OCI-LY7 (cell line): ENCODE data around the gene LEPROT. TPM values are rescaled to one million over a fixed set of nuclear protein-coding genes. Genes with fewer than 3 reads are reported as not detected.

ENCODE experiments used
- BruUV-seq: library from RNA; stranded (reverse); fragments of 400-500 nt; replicated peaks from 2 replicates; lab custom pipeline; 2021; lab: Mats Ljungman, UMichigan
- CTCF ChIA-PET: fragments of 300-600 bp; sonication (Branson Sonifier 250); formaldehyde crosslinking; loops from one replicate; lab custom pipeline; 2022; ENCODE audit warnings: antibody characterized with exemption; ENCODE audit not compliant: unreplicated experiment; lab: Charles Lee
- POLR2A ChIA-PET: fragments of 300-600 bp; sonication (Branson Sonifier 250); formaldehyde crosslinking; loops from one replicate; lab custom pipeline; 2022; ENCODE audit warnings: antibody characterized with exemption; lab: Charles Lee
- DNase-seq: peaks from one replicate; pipeline ENCODE4 v3.0.0-alpha.2; 2015; ENCODE audit warnings: low spot score
- H2AFZ ChIP-seq: fragments of 200-600 bp; sonication (generic), shearing (Covaris generic); 2 replicates; pipeline ENCODE4 v1.6.1; 2014; ENCODE audit warnings: mild to moderate bottlenecking, antibody characterized with exemption, low read length, moderate library complexity
- H3K27ac ChIP-seq: fragments of 200-600 bp; sonication (generic); 2 replicates; pipeline ENCODE4 v1.5.1; 2014; ENCODE audit warnings: mixed run types, low read depth, mild to moderate bottlenecking, moderate library complexity, low read length, inconsistent platforms; ENCODE audit not compliant: poor library complexity, severe bottlenecking
- H3K36me3 ChIP-seq: fragments of 200-600 bp; sonication (generic); 2 replicates; pipeline ENCODE4 v1.6.1; 2014; ENCODE audit warnings: mild to moderate bottlenecking, antibody characterized with exemption, low read length, moderate library complexity, mixed read lengths; ENCODE audit not compliant: insufficient read depth
- H3K4me1 ChIP-seq: fragments of 200-600 bp; sonication (generic); 2 replicates; pipeline ENCODE4 v1.5.1; 2014; ENCODE audit warnings: mild to moderate bottlenecking, low read length; ENCODE audit not compliant: insufficient read depth, poor library complexity, severe bottlenecking
- H3K4me2 ChIP-seq: fragments of 200-600 bp; sonication (generic); 2 replicates; pipeline ENCODE4 v1.6.1; 2014; ENCODE audit warnings: mild to moderate bottlenecking, low read length
- H3K4me3 ChIP-seq: fragments of 200-600 bp; sonication (generic); 2 replicates; pipeline ENCODE4 v1.5.1; 2014; ENCODE audit warnings: mild to moderate bottlenecking, low read depth, low read length; ENCODE audit not compliant: poor library complexity, severe bottlenecking
- H3K79me2 ChIP-seq: fragments of 200-600 bp; sonication (generic); 2 replicates; pipeline ENCODE4 v1.6.1; 2016; ENCODE audit warnings: low read depth, mild to moderate bottlenecking, low read length, moderate library complexity, mixed read lengths; ENCODE audit not compliant: insufficient read depth
- H3K9me2 ChIP-seq: fragments of 200-600 bp; sonication (generic); 2 replicates; pipeline ENCODE4 v1.6.1; 2016; ENCODE audit warnings: mild to moderate bottlenecking, low read length, mixed read lengths; ENCODE audit not compliant: insufficient read depth
- H3K9me3 ChIP-seq: fragments of 200-600 bp; sonication (generic); 2 replicates; pipeline ENCODE4 v1.6.1; 2014; ENCODE audit warnings: mild to moderate bottlenecking, mixed run types, low read length, mixed read lengths
- H4K20me1 ChIP-seq: fragments of 200-600 bp; sonication (generic); 2 replicates; pipeline ENCODE4 v1.6.1; 2014; ENCODE audit warnings: mild to moderate bottlenecking, antibody characterized with exemption, low read length, moderate library complexity, mixed read lengths; ENCODE audit not compliant: insufficient read depth
- CTCF ChIP-seq: fragments of 200-600 bp; sonication (generic); conservative IDR thresholded peaks from 2 replicates; pipeline ENCODE4 v1.5.1; 2014; ENCODE audit warnings: mild to moderate bottlenecking, antibody characterized with exemption, low read length, moderate library complexity, mixed read lengths
- EZH2phosphoT487 ChIP-seq: fragments of 200-600 bp; sonication (generic); IDR thresholded peaks from 2 replicates; pipeline ENCODE4 v1.6.1; 2018; ENCODE audit warnings: low read depth, borderline replicate concordance, mild to moderate bottlenecking, mixed run types, antibody characterized with exemption, low read length, moderate library complexity, mixed read lengths
- intact Hi-C: fragments of 100-400 bp; cut with micrococcal nuclease; formaldehyde crosslinking; loops from one replicate; pipeline ENCODE4 v1.10.0; 2022; ENCODE audit not compliant: unreplicated experiment
- total RNA-seq, 2 experiments: library from RNA; depleted of rRNA in 1 of 2; stranded (reverse); fragments of >200 nt in 1 of 2; shearing (Covaris generic) in 1 of 2; gene quantifications; 2 replicates each; pipeline ENCODE4 v1.2.3, GENCODE V29; 2014 to 2022

LEPROT gene
- total RNA-seq, 2 experiments from 2014 or later, result 14.5 to 22.7 TPM

GRCh38 chr1:65412256-65412983, 8.0 kb upstream of the LEPROT start:
- no peaks in the 10 kb centered on the region for H3K9me3 ChIP-seq
- H4K20me1 ChIP-seq, result no peaks in the 10 kb centered on the region
- H3K4me2 ChIP-seq, result no peak overlapping the region
- no TSS peak for BruUV-seq
- DNase-seq, result no peak
- TF ChIP-seq EZH2phosphoT487 (no peak), CTCF (no peak)
- no peaks in the 10 kb centered on the region for H3K9me2 ChIP-seq
- no peak overlapping the region for H3K4me3 ChIP-seq
- no peaks in the 10 kb centered on the region for H3K4me1 ChIP-seq
- CTCF ChIA-PET, result no interaction called here
- H3K27ac ChIP-seq, result no peak overlapping the region
- H3K79me2 ChIP-seq, result no peaks in the 10 kb centered on the region
- intact Hi-C loops, result no loop called here
- H2AFZ ChIP-seq, result no peak overlapping the region
- POLR2A ChIA-PET, result interaction anchor here (1.8 kb wide), 1 partner anchor 8 kb away, joined by 7 read pairs; the partner anchor contains the start of genes LEPR and LEPROT
- peaks cover 5% of the 10 kb centered on the region; the same call in 1 of the 2 replicates for H3K36me3 ChIP-seq

GRCh38 chr1:65412984-65413375, 7.5 kb upstream of the LEPROT start:
- TF ChIP-seq EZH2phosphoT487 (no peak), CTCF (no peak)
- H2AFZ ChIP-seq, result no peak overlapping the region
- H3K9me3 ChIP-seq, result no peaks in the 10 kb centered on the region
- no peak overlapping the region for H3K27ac ChIP-seq
- ChIA-PET CTCF (no interaction called here), POLR2A (interaction anchor here (1.8 kb wide), 1 partner anchor 7 kb away, joined by 7 read pairs; the partner anchor contains the start of genes LEPR and LEPROT)
- no peaks in the 10 kb centered on the region for H3K9me2 ChIP-seq
- H4K20me1 ChIP-seq, result no peaks in the 10 kb centered on the region
- H3K4me3 ChIP-seq, result no peak overlapping the region
- no peak for DNase-seq
- H3K36me3 ChIP-seq, result peaks cover 5% of the 10 kb centered on the region; the same call in 1 of the 2 replicates
- no peaks in the 10 kb centered on the region for H3K4me1 ChIP-seq
- BruUV-seq, result no TSS peak
- intact Hi-C loops, result no loop called here
- H3K79me2 ChIP-seq, result no peaks in the 10 kb centered on the region
- no peak overlapping the region for H3K4me2 ChIP-seq

GRCh38 chr1:65414538-65414937, 5.9 kb upstream of the LEPROT start:
- no peak overlapping the region for H2AFZ ChIP-seq
- peaks cover 5% of the 10 kb centered on the region; the same call in 1 of the 2 replicates for H3K36me3 ChIP-seq
- TF ChIP-seq CTCF (no peak), EZH2phosphoT487 (no peak)
- no peak overlapping the region for H3K4me2 ChIP-seq
- no peaks in the 10 kb centered on the region for H4K20me1 ChIP-seq
- no peaks in the 10 kb centered on the region for H3K9me2 ChIP-seq
- H3K9me3 ChIP-seq, result no peaks in the 10 kb centered on the region
- H3K4me3 ChIP-seq, result no peak overlapping the region
- no peak overlapping the region for H3K27ac ChIP-seq
- no TSS peak for BruUV-seq
- POLR2A ChIA-PET, result interaction anchor here (0.8 to 1.0 kb wide), 2 partner anchors 10 to 25 kb away, joined by 4 to 5 read pairs; no protein-coding TSS in a partner anchor
- H3K4me1 ChIP-seq, result peaks cover 9% of the 10 kb centered on the region
- DNase-seq, result no peak
- CTCF ChIA-PET, result no interaction called here
- intact Hi-C loops, result no loop called here
- no peaks in the 10 kb centered on the region for H3K79me2 ChIP-seq
